HepG2 (cell line): ENCODE measurements around the gene CYSRT1. TPM values are rescaled to one million over a fixed set of nuclear protein-coding genes. Genes with fewer than 3 reads are reported as not detected.

ENCODE experiments used
- AGO1 ChIP-seq: fragments of 200-400 bp; formaldehyde crosslinking; IDR thresholded peaks from 2 replicates; pipeline ENCODE4 v1.6.1; 2017; ENCODE audit warnings: mild to moderate bottlenecking, low read depth, low read length, moderate library complexity; ENCODE audit not compliant: poor library complexity, severe bottlenecking
- BRD4 ChIP-seq: sonication (generic); formaldehyde crosslinking; IDR thresholded peaks from 2 replicates; pipeline ENCODE4 v1.4.0; 2020; ENCODE audit warnings: missing genetic modification reagents
- GPN1 ChIP-seq: sonication (generic); formaldehyde crosslinking; IDR thresholded peaks from 2 replicates; pipeline ENCODE4 v1.5.1; 2020; ENCODE audit warnings: missing genetic modification reagents, borderline replicate concordance
- HNRNPL ChIP-seq: fragments of 200-400 bp; formaldehyde crosslinking; IDR thresholded peaks from 2 replicates; pipeline ENCODE4 v1.6.1; 2017; ENCODE audit warnings: mild to moderate bottlenecking, low read depth, low read length
- MAZ ChIP-seq, 2 experiments: sonication (generic) in 1 of 2; formaldehyde crosslinking in 1 of 2; IDR thresholded peaks; 2 replicates each; pipeline versions ENCODE4 v1.5.0 to v1.6.1; 2012 to 2020; ENCODE audit warnings: low read depth in 2 of 2, mild to moderate bottlenecking in 2 of 2, borderline replicate concordance in 1 of 2, improper control_type of control experiment in 1 of 2, low read length in 1 of 2, missing genetic modification reagents in 1 of 2, moderate library complexity in 1 of 2
- ZNF451 ChIP-seq: sonication (generic); formaldehyde crosslinking; IDR thresholded peaks from 2 replicates; pipeline ENCODE4 v1.5.0; 2020; ENCODE audit warnings: mild to moderate bottlenecking, missing genetic modification reagents
- ZNF660 ChIP-seq: sonication (generic); formaldehyde crosslinking; IDR thresholded peaks from 2 replicates; pipeline ENCODE4 v1.5.1; 2020; ENCODE audit warnings: mild to moderate bottlenecking, low read depth, missing genetic modification reagents, borderline replicate concordance
- ZNF766 ChIP-seq: sonication (generic); formaldehyde crosslinking; IDR thresholded peaks from 2 replicates; pipeline ENCODE4 v1.5.0; 2020; ENCODE audit warnings: missing genetic modification reagents, borderline replicate concordance
- polyA plus RNA-seq, 8 experiments: library from polyadenylated mRNA; depleted of rRNA in 3 of 8; stranded (reverse) in 7 of 8; unstranded in 1 of 8; fragments of >200 nt; fragmentation: Illumina TruSeq in 4 of 8; extraction: Trizol in 4 of 8; gene quantifications; 2 replicates each; pipeline versions ENCODE4 v1.2.1 to v1.2.3, GENCODE V29; 2011 to 2016; ENCODE audit warnings: low read depth in 4 of 8, missing spikeins in 1 of 8, mixed read lengths in 1 of 8; ENCODE audit not compliant: insufficient read depth in 1 of 8
- total RNA-seq, 5 experiments: library from RNA; depleted of rRNA; stranded (reverse); fragments of >200 nt; fragmentation: Illumina TruSeq; extraction: Trizol; gene quantifications; 2 replicates each; pipeline ENCODE4 v1.2.3, GENCODE V29; 2016; ENCODE audit warnings: low read depth in 1 of 5
- TF ChIP-seq, protein P1 (sequence below): sonication (generic); formaldehyde crosslinking; IDR thresholded peaks from 2 replicates; pipeline ENCODE4 v1.8.0; 2022; ENCODE audit warnings: missing genetic modification reagents, mild to moderate bottlenecking, inconsistent platforms, borderline replicate concordance
- TF ChIP-seq, protein P2 (sequence below): sonication (generic); formaldehyde crosslinking; IDR thresholded peaks from 2 replicates; pipeline ENCODE4 v1.8.0; 2022; ENCODE audit warnings: mild to moderate bottlenecking, missing genetic modification reagents, moderate library complexity
- TF ChIP-seq, protein P3 (sequence below), 2 experiments: fragments of 450-650 bp in 1 of 2; sonication (generic) in 1 of 2; formaldehyde crosslinking in 1 of 2; IDR thresholded peaks; 2 replicates each; pipeline versions ENCODE4 v1.6.1 to v1.8.0; 2016 to 2022; ENCODE audit warnings: antibody characterized with exemption in 1 of 2, mild to moderate bottlenecking in 1 of 2, missing genetic modification reagents in 1 of 2

Gene CYSRT1
- total and polyA plus RNA-seq, 2 of the 13 experiments (the other 11 are each of a cell fraction or from before 2014, with no cell fraction given) = 1.5 to 2.1 TPM

DNA sequence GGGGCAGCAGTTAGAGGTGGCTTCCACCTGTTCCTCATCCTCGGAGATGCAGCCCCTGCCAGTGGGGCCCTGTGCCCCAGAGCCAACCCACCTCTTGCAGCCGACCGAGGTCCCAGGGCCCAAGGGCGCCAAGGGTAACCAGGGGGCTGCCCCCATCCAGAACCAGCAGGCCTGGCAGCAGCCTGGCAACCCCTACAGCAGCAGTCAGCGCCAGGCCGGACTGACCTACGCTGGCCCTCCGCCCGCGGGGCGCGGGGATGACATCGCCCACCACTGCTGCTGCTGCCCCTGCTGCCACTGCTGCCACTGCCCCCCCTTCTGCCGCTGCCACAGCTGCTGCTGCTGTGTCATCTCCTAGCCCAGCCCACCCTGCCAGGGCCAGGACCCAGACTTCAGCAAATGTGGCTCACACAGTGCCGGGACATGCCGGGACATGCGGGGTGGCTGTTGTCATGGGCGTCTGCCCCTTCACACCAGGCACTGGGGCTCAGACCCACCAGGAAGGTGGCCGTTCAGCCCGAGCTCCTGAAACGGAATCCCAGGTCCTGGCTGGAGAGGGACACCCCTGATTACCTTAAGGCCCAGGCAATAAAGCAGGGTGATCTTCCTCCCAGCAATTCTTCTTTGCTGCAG lies 841 bp downstream of the CYSRT1 start (continued):
- TF ChIP-seq, protein P1, sequence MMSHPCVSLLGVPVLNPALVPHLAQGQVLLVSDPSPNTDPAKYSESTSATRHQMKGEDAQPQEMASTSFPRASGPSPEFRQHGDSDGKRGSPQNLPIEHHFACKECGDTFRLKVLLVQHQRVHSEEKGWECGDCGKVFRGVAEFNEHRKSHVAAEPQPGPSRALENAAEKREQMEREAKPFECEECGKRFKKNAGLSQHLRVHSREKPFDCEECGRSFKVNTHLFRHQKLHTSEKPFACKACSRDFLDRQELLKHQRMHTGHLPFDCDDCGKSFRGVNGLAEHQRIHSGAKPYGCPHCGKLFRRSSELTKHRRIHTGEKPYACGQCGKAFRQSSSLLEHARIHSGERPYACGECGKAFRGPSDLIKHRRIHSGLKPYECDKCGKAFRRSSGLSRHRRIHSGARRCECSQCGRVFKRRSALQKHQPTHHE = no peak
- no peak for TF ChIP-seq ZNF660 (CRISPR knock-in tag)
- TF ChIP-seq AGO1 = peak; percentile 26
- TF ChIP-seq HNRNPL = 0 out of 2 replicates have a peak, but pooled peaks have one; percentile 43
- TF ChIP-seq MAZ (IDR thresholded peaks at IDR 0.05; ENCODE audit: borderline replicate concordance, low read depth, low read length) = no peak
- 0 out of 2 replicates have a peak, but pooled peaks have one; percentile 31 for TF ChIP-seq MAZ (CRISPR knock-in tag; IDR thresholded peaks at IDR 0.05; ENCODE audit: low read depth)
- TF ChIP-seq, protein P2, sequence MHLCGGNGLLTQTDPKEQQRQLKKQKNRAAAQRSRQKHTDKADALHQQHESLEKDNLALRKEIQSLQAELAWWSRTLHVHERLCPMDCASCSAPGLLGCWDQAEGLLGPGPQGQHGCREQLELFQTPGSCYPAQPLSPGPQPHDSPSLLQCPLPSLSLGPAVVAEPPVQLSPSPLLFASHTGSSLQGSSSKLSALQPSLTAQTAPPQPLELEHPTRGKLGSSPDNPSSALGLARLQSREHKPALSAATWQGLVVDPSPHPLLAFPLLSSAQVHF (CRISPR knock-in tag) = no peak
- TF ChIP-seq, protein P3, sequence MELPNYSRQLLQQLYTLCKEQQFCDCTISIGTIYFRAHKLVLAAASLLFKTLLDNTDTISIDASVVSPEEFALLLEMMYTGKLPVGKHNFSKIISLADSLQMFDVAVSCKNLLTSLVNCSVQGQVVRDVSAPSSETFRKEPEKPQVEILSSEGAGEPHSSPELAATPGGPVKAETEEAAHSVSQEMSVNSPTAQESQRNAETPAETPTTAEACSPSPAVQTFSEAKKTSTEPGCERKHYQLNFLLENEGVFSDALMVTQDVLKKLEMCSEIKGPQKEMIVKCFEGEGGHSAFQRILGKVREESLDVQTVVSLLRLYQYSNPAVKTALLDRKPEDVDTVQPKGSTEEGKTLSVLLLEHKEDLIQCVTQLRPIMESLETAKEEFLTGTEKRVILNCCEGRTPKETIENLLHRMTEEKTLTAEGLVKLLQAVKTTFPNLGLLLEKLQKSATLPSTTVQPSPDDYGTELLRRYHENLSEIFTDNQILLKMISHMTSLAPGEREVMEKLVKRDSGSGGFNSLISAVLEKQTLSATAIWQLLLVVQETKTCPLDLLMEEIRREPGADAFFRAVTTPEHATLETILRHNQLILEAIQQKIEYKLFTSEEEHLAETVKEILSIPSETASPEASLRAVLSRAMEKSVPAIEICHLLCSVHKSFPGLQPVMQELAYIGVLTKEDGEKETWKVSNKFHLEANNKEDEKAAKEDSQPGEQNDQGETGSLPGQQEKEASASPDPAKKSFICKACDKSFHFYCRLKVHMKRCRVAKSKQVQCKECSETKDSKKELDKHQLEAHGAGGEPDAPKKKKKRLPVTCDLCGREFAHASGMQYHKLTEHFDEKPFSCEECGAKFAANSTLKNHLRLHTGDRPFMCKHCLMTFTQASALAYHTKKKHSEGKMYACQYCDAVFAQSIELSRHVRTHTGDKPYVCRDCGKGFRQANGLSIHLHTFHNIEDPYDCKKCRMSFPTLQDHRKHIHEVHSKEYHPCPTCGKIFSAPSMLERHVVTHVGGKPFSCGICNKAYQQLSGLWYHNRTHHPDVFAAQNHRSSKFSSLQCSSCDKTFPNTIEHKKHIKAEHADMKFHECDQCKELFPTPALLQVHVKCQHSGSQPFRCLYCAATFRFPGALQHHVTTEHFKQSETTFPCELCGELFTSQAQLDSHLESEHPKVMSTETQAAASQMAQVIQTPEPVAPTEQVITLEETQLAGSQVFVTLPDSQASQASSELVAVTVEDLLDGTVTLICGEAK (IDR thresholded peaks at IDR 0.05) = no peak
- TF ChIP-seq, protein P3 (CRISPR knock-in tag; IDR thresholded peaks at IDR 0.05) = 0 out of 2 replicates have a peak, but pooled peaks have one; percentile 14
- no peak for TF ChIP-seq GPN1 (CRISPR knock-in tag)
- 0 out of 2 replicates have a peak, but pooled peaks have one; percentile 32 for TF ChIP-seq ZNF451 (CRISPR knock-in tag)
- TF ChIP-seq ZNF766 = no peak
- TF ChIP-seq BRD4 (CRISPR knock-in tag) = no peak
